CD1c-positive myeloid dendritic cell (primary cell): ENCODE measurements around the gene FAXDC2.

ENCODE experiments used
- DNase-seq: peaks from one replicate; pipeline ENCODE4 v3.0.0-alpha.2; 2016; ENCODE audit errors: extremely low spot score

The FAXDC2 gene, protein sequence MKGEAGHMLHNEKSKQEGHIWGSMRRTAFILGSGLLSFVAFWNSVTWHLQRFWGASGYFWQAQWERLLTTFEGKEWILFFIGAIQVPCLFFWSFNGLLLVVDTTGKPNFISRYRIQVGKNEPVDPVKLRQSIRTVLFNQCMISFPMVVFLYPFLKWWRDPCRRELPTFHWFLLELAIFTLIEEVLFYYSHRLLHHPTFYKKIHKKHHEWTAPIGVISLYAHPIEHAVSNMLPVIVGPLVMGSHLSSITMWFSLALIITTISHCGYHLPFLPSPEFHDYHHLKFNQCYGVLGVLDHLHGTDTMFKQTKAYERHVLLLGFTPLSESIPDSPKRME

DNA sequence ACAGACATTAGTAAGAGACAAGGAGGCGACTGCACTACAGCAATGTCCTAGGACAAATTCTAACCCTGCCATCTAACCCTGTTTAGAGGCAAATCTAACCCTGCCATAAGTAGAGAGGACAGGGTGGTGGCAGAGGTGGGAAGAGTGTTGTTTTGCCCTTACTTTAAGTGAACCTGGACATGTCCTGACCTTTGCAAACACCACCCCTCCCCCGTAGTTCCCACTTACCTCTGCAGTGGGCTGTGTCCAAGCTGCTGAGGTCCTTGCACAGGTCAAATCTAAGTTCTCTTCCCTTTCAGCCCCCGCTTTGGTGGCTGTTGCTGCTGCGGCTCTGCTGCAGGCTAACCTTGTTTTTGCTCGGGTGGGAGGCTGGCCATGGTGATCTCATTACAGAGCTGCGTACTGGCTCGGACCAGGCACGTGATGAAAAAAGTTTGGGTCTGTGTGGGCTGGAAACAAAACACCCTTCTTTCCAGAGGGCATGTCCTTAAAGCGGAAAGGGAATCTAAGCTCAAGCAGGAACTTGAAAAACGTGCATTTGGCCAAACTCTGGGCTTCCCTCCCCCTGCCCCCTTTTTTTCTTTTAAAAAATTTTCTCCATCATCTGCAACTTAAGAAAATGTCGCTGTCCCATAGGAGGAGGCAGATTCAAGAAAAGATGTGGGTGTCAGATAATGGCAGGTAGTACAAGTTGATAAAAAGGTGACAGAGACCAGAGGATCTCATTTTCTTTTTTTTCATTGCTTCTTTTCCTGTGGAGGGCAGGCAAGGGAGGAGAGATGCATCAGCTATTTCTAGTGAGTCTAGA lies at the start of gene FAXDC2:
Gene FAXDC2, minus strand, starts transcription at position 349 of the 808 bp plus-strand sequence. CDS start 12,425 bp downstream, outside the sequence.
- peak; percentile 93 for DNase-seq

DNA sequence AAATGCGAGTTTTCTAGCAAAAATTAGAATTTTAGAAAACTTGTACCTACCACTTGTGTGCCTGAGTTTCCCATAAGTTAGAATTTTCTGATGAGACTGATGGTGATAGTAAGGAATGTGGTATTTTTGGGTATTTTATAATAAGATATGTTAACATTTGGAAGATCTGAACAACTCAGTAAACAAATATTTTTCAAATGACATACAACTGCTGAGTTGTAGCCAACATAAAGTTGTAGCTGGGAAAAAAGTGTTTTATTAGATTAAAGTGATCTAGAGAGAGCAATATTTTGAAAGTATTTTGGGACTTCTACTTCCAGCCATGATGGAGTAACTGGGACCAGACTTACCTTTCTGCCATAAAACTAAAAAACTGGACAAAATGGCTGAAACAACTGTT lies 49.7 kb upstream of the FAXDC2 start:
- DNase-seq, result no peak

DNA sequence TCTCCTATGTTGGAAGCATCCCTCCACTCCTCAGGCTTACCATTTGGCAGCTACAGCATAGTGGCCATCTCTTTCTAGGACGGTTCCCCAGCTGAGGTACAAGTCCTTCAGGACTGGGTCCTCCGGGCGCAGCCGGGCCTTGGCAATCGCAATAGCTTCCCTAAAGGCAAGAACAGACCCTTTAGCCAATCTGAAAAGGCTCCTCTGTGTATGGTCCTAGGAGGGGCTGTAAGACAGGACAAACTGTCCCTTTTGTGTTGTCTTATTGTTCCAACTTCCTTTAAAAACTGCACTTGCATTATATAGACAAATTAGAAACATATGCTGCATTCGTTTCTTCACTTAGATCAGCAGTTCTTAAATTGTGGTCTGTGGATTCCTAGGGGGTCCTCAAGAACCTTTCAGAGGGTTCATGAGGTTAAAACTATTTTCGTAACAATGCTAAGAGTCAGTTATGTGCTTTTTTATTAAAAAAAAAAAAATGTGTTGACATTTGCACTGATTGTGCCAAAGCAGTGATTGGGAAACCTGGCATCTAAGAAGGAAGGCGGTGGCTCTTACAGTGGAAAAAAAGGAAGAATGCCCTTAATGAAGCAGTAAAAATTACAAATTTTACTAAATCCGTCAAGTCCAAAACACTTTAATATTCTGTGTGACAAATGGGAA lies 48.9 kb upstream of the FAXDC2 start:
- no peak for DNase-seq

DNA sequence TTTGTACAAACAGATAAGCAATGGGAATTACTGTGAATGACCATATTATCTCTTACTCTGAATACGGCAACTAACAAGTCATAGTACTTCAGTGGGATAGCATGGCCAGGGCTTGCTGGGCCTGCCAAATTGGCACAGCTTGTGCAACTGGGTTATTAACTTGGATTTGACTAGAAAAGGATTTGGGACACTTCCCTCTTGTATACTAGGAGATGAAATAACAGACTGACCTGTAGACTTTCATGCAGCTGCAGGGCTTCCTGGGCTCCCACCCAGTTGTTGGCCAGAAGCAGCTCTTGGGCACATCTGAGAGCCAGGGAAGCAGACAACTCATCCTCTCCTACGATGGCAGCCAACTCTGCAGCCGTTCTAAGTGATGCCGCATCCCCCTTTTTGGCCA lies 47.8 kb upstream of the FAXDC2 start:
- no peak for DNase-seq

DNA sequence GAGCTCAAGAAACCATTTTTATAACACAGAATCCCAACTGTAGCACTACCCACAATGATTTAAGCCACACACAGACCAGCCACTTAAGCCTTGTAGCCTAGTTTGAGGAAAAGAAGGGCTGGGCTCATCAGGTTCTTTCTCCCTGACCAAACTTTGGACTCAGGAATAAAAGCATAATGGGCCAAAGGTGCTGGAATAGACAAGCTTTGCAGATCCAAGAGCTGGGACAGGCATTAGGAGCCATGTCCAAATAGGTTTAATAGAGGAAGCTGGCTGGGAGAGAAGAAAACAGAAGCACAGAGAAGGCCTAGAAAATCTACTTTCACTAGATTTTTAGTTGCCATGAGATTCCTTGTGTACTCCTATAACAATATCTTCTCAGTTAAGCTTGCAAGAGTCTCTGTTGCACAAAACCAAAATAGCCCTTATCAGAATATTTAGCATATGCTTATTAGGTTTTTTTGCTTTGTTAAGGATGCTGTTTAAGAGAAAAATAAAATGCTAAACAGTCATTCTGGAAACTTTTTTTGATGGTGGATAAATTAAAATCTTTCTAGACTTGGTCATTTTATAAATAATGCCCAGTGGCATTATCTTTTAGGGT lies 46.3 kb upstream of the FAXDC2 start:
- DNase-seq, result no peak

DNA sequence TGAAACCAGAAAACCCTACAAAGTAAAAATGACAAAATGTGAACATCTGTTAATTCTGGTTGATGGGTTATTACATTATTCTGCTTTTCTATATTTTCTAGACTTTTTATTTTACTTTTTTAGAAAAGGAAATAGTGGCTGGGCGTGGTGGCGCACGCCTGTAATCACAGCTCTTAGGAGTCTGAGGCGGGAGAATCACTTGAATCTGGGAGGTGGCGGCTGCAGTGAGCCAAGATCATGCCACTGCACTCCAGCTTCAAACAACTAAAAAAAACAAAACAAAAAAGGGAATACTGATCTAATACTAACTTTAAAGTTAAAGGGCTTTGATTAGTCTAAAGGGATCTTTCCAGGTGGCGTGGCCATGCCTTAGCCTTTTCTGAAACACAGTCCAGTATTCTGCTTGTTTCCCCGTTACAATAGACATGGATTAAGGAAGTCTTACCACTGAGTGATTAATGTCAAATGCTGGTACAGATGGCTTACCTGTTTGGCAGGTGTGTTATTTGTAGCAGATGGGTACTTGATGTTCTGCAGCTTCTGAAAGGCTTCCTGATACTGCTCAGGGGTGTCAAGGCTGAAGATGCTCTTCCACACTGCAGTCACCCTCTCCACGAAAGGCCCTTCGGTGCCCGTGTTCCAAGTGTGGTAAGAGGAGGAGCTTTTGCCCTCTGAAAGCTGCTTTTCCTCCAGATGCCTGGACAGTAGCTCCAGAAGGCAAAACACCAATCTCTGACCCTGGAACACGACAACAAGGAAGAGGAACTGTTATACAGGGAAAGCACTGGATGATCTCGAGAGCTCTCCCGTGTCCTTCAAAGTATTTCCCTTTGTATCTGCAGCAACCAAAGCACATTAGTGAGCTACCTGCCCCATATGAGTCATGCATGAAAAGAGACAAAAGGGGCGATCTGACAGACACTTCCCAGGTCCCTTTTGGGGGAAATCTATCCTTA lies 45.5 kb upstream of the FAXDC2 start:
- DNase-seq, result no peak

DNA sequence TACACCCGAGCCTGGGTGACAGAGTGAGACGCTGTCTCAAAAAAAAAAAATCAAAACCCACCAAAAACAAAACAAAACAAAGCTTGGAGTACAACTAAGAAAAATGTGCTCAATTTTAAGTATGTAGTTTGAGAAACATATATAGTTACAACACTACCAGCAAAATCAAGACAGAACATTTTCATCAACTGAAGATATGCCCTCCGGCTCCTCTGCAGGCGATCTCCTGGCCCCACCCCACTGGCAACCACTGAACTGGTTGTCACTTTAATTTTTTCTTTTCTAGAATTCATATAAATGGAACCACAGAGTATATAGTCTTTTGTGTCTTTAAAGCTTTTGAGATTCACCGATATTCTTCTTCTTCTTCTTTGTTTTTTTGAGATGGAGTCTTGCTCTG lies 43.0 kb upstream of the FAXDC2 start:
- DNase-seq, result no peak

DNA sequence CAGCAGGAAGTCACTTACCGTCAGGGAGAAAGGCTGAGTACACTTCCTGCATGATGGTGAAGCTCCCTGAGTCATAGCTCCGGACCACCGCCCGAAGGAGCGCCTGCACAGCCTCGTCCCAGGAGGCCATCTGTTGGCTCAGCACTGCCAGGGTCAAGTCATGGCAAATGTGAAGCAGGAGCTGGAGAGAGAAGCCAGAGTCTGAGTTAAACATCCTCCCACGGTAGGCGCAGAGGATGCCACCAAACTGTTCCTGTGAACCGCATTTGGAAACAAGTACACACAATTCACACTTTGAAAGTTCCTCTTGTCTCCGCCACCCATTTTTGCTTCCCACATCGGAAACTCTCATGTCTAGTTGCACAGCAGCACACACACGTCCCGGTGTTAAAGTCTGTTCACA lies 42.0 kb upstream of the FAXDC2 start:
- no peak for DNase-seq

DNA sequence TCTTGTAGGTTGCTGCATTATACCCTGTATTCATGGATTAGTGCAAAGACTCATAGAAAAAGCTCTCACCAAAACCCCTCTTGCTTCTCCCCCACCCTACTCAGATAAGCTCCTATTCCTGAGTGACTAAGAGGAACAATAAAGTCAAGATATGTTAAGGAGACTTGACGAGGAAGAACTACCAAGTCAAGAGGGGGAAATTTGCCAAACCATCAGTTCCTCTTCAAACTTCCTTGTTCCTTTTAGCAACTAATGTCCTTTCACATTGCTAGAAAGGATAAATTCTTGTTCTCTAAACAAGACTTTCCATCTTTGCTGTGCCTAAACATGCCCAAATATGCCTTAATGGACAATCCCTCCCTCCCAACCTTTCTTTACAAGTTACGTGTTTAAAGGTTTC lies 35.0 kb upstream of the FAXDC2 start:
- peak; percentile 50 for DNase-seq

DNA sequence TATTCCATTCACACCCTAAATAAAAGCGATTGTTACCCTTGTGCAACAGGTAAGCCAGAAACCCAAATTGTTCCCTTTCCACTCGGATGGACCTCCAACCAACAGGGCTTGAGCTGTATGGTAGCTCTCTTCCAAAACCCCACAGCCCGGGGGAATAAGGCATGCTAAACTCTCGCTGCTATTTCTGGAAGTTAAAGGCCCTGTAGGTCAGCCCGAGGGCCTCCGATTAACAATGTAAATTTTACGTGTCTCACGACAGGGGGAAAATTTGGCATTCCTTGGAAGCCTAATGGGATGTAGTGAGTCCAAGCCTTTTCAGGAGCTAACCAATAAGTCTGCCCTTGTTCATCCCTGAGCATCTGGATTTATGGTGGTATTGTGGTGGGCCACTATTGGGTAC lies 34.0 kb upstream of the FAXDC2 start:
- no peak for DNase-seq

DNA sequence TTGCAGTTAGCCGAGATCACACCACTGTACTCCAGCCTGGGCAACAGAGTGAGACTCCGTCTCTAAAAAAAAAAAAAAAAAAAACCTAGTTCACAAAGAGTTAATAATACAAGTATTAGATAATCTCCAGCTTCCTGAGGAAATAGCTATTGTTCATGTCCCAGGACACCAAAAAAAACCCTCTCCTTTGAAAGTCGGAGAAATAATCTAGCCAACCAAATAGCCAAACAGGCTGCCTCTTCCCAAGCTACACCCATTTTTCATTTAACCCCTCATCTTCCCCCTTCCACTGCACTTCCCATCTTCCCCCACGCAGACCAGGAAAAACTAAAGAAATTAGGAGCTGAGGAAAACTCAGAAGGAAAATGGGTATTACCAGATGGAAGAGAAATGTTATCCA lies 31.6 kb upstream of the FAXDC2 start:
- DNase-seq, result no peak

DNA sequence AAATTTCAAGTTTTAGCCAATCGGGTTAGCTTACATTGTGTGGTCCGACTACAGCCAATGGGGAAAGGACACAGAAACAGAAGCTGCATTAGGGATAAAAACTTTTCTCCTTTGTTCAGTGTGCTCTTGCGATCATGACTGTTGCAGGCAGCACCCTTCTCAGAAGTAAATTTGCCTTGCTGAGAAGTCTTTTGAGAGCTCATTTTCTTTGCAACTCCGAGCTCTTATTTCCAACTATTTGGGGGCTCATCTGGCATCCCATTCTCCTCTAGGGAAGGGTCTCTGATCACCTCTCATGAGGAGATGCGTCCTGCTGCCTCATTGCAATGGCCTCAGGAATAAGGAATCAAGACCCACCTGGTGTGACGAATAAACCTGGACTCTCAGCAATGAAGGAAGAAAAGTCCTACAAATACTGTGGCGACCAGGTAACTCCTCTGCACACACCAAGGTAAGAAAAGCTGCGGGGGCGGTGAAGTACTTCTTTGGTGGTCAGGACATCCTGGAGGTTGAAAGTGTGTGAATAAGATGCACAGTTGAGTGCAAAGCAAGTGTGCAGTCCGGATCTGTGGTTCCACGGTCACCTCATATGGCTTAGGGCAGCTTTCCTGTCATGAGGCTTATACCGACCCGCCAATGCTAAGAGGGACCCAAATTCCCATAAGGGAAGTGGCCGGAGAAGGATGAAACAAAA lies 28.4 kb upstream of the FAXDC2 start:
- DNase-seq, result no peak

DNA sequence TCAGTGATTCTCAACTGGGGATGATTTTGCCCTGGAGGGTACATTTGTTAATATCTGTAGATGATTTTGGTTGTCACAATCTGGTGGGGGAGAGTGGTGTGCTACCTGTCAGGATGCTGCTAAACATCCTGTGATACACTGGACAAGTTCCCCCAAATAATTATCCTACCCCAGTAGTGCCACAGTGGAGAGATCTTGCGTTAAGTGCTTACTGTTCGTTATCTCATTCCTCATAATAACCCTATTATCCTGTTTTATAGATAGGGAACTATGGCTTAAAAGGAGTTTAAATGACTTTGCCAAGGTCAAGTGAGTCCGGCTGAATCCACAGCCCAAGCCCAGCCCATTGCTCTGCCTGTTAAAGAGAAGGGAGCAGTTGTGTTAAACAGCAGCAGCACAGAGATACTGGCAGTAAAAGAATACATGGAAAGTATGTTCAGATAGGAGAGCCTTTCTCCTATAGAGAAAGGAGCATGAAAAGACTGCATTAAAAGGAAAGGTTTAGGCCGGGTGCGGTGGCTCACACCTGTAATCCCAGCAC lies 23.5 kb upstream of the FAXDC2 start:
- no peak for DNase-seq

DNA sequence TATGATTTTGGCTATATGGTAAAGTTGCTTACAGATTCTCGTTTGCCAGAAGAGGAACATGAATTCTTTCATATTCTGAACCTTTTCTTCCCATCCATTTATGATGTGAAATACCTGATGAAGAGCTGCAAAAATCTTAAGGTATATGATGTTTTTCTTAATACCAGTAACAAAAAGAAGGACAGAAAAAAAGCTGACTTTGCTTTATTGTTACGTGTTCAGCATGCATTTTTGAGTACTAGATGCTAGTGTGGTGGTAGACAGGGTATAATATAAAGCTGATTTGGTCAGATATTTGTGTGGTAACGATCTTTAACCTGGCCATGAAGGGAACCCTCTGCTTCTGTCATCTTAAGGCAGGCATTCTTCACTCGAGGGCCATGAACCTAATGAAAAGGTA lies 21.3 kb upstream of the FAXDC2 start:
- DNase-seq, result no peak

DNA sequence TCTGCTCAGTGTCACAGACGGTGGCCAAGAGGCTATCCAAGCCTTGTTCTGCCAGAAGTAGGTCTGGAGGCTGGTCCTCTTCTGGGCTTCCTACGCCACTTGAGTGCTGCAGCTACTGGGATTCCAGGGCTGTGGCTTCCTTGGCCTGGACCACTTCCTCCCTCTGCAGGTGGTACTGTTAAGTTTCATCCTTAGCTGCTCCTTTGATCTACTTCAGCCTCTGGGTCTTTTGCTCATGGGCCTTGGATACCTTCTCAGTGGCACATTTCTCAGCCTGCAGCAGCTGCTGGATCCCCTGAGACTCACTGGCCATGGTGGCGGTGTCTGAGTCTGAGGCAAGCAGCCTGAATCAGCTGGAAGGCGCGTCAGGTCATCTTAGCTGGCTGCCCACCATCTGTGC lies 18.3 kb upstream of the FAXDC2 start:
- no peak for DNase-seq

DNA sequence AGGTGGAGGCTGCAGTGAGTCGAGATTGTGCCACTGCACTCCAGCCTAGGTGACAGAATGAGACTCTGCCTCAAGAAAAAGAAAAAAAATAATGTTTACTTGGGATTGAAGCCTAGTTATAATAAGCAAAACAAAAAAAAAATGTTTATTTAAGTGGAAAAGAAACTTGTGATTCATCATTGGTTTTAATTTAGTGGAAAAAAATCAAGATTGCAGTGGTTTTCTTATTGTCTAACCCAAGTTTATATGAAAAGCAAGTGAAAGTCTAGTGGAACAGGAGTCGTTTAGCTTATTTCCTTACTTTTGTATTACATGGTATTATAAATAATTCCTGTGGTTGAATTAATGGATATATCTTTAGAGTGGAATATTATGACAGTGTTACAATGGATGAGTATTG lies 16.4 kb upstream of the FAXDC2 start:
- DNase-seq, result no peak

DNA sequence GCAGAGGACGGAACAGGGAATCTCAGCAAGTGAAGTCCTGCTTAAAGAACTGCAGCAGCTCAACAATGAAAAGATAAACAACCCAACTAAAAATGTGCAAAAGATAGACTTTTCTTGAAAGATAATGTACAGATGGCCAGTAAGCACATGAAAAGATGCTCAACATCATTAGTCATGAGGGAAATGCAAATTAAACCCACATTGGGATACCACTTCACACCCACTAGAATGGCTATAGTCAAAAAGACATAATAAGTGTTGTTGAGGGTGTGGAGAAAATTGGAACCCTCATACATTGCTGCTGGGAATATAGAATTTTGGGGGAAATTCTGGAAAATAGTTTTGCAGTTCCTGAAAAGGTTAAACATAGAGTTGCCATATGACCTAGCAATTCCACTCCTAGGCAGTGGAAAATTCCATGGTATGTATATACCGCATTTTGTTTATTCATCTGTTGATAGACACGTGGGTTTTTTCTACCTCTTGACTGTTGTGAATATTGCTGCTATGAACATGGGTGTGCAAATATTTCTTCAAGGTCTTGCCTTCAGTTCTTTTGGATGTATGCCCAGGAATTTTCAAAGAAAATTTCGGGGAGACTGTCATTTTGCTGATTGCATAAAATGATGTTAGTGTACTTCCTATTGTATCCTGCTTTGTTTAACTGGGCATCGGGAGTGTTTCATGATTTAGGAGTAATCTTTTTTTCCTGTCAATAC lies 15.2 kb upstream of the FAXDC2 start:
- DNase-seq, result no peak

DNA sequence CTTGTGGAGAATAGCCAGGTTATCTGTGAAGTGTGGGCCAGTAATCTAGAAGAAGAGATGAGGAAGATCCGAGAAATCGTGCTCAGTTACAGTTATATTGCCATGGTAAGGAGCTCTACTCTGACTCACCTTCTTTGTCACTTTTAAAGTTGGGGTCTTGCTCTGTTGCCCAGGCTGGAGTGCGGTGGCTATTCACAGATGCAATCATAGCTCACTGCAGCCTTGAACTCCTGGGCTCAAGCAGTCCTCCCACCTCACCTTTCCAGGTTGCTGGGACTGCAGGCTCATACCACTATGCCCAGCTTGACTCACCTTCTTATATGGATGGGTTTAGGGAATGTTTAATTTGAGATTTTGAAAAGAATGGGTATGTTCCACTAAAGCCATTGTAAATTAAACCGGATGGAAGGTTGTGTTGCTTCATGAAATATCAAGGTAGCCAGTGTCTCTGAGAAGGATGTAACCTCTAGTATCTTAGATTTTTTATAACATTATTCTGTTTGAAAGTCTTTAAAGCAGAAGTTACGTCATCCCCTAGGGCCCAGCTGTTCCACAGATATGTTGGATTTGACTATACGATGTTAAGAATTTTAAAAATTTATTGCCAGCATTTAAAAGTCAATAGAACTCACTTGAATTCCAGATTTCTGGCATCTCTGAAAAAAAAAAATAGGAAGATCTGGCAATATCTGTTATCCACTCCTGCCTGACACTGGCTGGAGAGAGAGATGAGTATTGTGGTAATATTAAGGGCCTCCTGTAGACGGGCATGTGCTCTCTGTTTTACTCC lies 13.1 kb upstream of the FAXDC2 start:
- no peak for DNase-seq

DNA sequence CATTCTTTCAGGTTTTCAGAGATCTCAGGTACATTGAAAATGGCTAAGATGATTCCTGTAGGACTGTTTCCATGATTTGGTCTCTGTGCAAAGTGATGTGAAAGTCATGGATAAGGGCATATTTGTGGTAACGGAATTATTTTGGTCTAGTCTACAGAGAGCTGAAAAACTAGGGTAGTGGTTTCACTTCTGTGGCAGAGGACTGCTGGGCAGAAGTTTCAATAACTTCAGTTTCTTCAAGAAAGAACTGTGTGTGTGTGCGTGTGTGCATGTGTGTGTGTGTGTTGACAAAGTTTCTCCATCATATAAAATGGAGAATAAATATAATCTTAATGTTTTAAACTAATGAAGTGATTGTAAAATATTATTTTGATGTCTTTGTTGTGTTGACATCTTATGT lies 12.4 kb upstream of the FAXDC2 start:
- DNase-seq, result peak; percentile 38
